Measurements from ENCODE around the gene DIPK1A. TPM values are rescaled to one million over a fixed set of nuclear protein-coding genes. Genes with fewer than 3 reads are reported as not detected.

The DIPK1A gene
- total RNA-seq, 1 experiment from 2014 or later = 3.8 TPM

DNA sequence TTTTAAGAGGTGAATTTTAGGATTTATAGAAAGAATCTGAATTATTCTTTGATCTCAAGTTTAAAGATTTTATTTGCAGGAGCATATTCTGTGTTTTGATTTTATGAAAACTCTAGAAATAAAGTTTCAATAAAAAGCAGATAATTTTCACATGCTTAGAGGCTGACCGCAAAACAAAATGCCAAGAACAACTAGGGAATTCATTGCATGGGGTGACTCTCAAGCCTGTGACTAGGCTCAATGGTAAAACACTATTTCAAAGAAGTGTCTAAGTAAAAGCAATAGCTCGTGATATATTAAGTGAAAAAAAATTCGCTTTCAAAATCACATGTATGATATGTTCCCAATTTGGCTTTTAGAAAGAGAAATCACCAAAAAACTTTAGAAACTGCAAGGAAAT, 79.9 kb downstream of the DIPK1A start:
- Histone ChIP-seq H2BK15ac (ENCODE audit: low read depth, low read length) (no peak overlapping the region), H3K23ac (ENCODE audit: insufficient read length, low read depth, low read length) (no peak overlapping the region), H4K5ac (ENCODE audit: insufficient read length, low read depth, low read length) (no peak overlapping the region), H3K18ac (ENCODE audit: insufficient read length, low read depth, low read length) (no peak overlapping the region), H3K4me2 (ENCODE audit: insufficient read depth, insufficient read length, low read length) (no peak overlapping the region), H3K4ac (ENCODE audit: low read depth, low read length) (no peak overlapping the region), H3K9me3 (ENCODE audit: control insufficient read depth, low read depth, low read length) (no peaks in the 10 kb centered on the region), H2AK5ac (ENCODE audit: insufficient read length, low read length) (no peak overlapping the region), H4K8ac (replicated peaks; ENCODE audit: insufficient read length, low read depth, low read length) (no peak overlapping the region), H3K27ac (ENCODE audit: insufficient read length, low read depth, low read length) (no peak overlapping the region), H2BK20ac (ENCODE audit: low read depth, low read length, poor library complexity, severe bottlenecking) (no peak overlapping the region), H3K79me1 (ENCODE audit: insufficient read depth, low read depth, low read length, poor library complexity, severe bottlenecking) (no peaks in the 10 kb centered on the region), H3K14ac (ENCODE audit: insufficient read depth, low read length) (no peak overlapping the region), H3K23me2 (ENCODE audit: insufficient read length, low read depth, low read length, poor library complexity, severe bottlenecking) (no peaks in the 10 kb centered on the region), H3K9ac (ENCODE audit: extremely low read depth, insufficient read length, low read length) (no peak overlapping the region), H2BK12ac (ENCODE audit: insufficient read length, low read depth, low read length) (no peak overlapping the region), H3K27me3 (ENCODE audit: insufficient read depth, low read length) (no peaks in the 10 kb centered on the region), H2BK5ac (ENCODE audit: insufficient read length, low read length) (no peak overlapping the region), H4K20me1 (ENCODE audit: control insufficient read depth, insufficient read depth, insufficient read length) (no peaks in the 10 kb centered on the region), H4K91ac (ENCODE audit: insufficient read length, low read depth, low read length) (no peak overlapping the region), H2AFZ (ENCODE audit: low read length) (no peak overlapping the region), H3K79me2 (ENCODE audit: insufficient read depth, low read length) (no peaks in the 10 kb centered on the region), H3K4me1 (ENCODE audit: insufficient read depth, low read length) (no peaks in the 10 kb centered on the region), H3K56ac (ENCODE audit: insufficient read length, low read depth, low read length) (no peak overlapping the region), H2BK120ac (ENCODE audit: low read depth, low read length, poor library complexity, severe bottlenecking) (no peak overlapping the region), H3T11ph (ENCODE audit: low read length) (no peak overlapping the region)
- Mint-ChIP-seq H3K4me3 (no peak overlapping the region), H3K36me3 (ENCODE audit: insufficient read depth in 1 of 3, low read depth in 3 of 3) (no peaks in the 10 kb centered on the region), H3K9me3 (no peaks in the 10 kb centered on the region), H3K27me3 (ENCODE audit: low read depth) (no peaks in the 10 kb centered on the region), H3K4me1 (peaks cover 12 to 13% of the 10 kb centered on the region in 2 experiments), H3K27ac (no peak overlapping the region)
- no peak for DNase-seq
- WGBS (ENCODE audit: extremely low coverage, insufficient read length, low lambda C conversion rate) = no CpG with 5 or more reads among the region's 3 CpGs
- TF ChIP-seq, protein P1, sequence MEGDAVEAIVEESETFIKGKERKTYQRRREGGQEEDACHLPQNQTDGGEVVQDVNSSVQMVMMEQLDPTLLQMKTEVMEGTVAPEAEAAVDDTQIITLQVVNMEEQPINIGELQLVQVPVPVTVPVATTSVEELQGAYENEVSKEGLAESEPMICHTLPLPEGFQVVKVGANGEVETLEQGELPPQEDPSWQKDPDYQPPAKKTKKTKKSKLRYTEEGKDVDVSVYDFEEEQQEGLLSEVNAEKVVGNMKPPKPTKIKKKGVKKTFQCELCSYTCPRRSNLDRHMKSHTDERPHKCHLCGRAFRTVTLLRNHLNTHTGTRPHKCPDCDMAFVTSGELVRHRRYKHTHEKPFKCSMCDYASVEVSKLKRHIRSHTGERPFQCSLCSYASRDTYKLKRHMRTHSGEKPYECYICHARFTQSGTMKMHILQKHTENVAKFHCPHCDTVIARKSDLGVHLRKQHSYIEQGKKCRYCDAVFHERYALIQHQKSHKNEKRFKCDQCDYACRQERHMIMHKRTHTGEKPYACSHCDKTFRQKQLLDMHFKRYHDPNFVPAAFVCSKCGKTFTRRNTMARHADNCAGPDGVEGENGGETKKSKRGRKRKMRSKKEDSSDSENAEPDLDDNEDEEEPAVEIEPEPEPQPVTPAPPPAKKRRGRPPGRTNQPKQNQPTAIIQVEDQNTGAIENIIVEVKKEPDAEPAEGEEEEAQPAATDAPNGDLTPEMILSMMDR (conservative IDR thresholded peaks at IDR 0.05) = no peak

Measured in H9 (cell line).